GM18508 (cell line): ENCODE data around the gene ANKRD16.
A peak's percentile ranks its signal among the peaks of the same experiment; 100 is the strongest.
"Not testable (repeated sequence)": the region's sequence is repeated elsewhere in the genome, so short reads cannot be mapped to it uniquely, and the experiment has no call there.

Source experiments
- ATAC-seq: cut with Tn5 transposase; IDR thresholded peaks from one replicate; pipeline ENCODE4 v1.9.1; 2021; ENCODE audit warnings: moderate number of reproducible peaks; ENCODE audit not compliant: insufficient read depth, unreplicated experiment

Gene ANKRD16

DNA sequence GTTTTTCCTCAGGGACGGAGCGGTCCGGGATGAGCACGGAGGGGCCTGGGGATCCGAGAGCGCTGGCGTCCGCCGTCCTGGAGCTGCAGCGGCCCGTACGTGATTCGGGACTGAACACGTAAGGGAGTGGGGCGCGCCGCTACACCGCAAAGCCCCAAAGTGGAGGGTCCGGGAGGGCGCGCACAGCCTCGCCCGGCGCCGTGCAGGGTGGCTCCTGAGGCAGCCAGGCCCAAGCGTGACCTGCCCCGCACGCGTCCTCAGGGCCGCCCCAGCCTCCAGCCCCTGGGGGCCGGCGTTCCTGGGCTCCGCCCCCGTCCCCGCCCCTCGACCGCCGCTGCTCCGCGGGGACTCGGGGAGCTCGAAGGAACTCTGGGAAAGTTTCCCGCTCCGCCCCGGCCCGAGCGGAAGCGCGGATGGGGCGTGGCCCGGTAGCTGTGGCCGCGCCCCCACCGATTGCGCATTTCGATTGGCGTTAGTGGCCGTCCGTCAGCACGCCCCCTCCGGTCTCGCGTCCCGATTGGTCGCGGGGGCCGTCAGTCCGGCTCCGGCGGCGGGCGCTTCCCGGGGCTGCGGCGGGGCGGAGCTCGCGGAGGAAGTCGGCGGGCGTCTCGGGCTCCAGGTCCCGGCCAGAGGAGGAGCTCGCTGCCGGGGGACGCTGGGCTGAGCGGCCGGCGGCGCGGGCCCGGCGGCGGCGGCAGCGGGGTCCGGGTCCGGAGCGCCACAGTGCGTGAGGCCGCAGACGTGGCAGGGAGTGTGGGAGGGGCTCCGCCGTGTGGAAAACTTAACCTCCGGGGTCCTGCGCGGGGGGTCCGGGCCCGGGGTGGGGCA lies at the start of gene ANKRD16, which contains the start of gene FBH1:
ANKRD16 (minus strand) TSS at position 270 of the 828 bp plus-strand sequence. CDS start 539 bp downstream, outside the sequence.
FBH1 (plus strand) TSS at position 620 of the 828 bp plus-strand sequence; CDS start at position 723, 103 bp downstream.
- peak; percentile 73 for ATAC-seq

DNA sequence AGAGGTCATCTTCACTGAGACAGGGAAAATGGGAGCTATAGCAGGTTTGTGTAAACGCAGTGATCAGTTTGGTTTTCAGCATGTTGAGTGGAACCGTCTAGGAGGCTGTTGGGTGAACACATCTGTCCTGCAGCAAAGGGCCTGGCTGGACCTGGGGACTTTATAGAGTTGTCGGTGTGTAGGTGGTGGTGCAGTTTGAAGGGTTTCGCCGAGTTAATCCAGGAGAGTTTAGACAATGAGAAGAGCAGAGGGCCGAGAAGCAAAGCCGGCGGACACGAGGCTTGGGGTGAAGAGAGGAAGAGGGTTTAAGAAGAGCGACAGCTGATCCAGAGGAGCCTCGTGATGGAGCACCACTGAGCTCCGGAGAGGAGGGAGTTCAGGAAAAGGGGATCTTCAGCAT lies 48.6 kb upstream of the ANKRD16 start:
- no peak for ATAC-seq

DNA sequence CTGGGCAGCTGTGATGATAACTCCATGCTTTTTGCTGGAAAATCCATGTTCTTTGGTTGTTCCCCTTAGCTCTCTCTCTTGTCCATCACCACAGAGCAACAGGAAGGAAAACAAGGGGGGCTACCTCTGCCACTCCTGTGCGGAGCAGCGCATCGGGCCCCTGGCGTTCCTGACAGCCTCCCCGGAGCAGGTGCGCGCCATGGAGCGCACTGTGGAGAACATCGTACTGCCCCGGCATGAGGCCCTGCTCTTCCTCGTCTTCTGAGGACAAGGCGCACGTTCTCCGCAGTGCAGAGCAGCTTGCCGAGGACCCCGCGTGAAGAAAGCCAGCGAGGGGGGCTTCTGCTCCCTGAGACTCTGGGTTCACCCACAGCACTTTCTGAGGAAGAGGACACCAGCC lies 47.3 kb upstream of the ANKRD16 start:
- ATAC-seq, result no peak

DNA sequence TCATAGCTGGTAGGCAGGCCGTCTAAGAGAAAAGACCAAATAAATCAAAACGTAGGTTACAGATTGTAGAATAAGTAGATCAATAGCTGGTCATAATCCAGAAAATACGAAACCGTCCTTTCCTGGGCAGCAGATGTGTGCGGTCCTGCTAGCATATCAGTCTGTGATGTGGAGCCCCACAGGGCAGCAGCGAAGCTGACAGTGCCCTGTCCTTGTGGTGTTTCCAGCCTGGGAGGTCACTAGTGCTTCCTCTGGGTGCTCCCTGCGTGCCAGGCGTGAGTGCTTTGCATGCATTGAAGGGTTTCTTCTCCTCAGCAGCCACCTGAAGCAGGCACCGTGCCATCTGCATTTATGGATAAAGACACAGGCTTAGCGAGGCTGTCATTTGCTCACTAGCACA lies 45.9 kb upstream of the ANKRD16 start:
- no peak for ATAC-seq

DNA sequence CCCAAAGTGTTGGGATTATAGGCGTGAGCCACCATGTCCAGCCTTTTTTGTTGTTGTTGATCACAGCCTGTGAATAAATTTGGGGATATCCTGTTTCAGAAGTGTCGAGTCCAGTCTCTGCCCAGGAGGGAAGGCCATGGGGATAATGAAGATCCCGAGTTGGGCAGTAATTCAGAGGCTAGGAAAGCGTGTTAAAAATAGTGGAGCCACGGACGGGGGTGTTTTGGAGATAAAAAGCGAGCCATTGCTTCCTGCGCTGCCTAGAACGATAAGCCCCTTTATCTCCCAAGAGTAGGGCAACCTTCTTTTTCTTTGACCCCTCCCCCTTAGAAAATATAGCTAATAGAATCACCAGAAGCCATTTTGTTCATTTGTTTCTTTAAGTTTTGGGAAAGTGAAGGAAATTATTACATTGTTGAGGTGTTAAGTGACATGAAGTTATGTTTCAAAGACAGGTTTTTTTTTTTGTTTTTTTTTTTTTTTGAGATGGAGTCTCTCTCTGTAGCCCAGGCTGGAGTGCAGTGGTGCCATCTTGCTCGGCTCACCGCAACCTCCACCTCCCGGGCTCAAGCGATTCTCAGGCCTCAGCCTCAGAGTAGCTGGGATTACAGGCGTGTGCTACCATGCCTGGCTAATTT lies 44.3 kb upstream of the ANKRD16 start:
- ATAC-seq, result no peak

DNA sequence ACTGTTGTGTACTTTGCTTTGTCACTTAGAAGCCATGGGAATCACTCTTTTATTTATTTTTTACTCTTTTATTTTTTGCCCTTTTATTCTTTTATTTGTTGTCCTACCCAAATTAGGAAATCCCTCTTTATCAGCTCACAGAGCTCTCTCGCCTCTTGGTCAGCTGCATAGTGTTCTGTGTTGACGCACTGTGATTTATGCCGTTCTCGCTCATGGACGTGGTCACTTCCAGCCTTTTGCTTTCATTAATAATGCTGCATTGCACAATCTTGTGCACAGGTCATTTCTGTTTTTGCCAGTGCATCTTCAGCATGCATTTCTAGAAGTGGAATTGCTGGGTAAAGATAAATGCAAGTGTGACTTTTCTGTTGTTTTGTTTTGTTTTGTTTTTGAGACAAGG lies 42.7 kb upstream of the ANKRD16 start:
- no peak for ATAC-seq

DNA sequence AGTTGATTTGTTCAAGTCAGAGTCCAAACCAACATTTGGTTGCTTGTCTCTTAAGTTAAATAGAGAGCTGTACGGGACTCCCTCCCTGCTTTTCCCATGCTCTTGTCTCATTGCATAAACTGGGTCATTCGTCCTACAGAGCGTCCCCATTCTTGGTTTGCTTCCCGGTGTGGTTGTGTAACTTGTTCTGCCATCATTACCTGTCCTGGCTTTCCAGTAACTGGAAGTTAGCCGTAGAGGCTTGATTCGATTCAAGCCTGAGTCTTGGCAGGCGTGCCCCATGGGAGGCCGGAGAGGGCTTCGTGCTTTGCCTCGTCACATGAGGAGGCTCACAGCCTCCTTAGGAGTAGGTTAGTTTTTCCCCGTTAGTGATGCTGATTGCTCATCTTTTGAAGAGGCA lies 40.6 kb upstream of the ANKRD16 start:
- ATAC-seq, result no peak

DNA sequence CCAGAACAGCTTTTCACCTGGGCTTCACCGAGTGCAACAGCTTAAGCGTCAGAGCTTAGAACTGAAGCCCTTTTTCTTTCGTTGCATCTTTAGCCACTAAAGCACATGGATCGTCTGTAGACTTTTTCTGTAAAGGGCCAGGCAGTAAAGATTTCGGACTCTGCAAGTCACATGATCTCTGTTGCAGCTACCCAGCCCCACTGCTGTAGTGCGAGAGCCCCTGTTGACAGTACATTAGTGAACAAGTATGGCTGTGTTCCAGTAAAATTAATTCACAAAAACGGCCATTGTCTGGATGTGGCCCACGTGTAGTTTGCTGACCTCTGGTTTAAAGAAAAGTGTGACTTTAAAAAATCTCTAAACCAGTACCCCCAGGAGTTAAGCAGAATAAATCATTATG lies 39.7 kb upstream of the ANKRD16 start:
- ATAC-seq, result no peak

DNA sequence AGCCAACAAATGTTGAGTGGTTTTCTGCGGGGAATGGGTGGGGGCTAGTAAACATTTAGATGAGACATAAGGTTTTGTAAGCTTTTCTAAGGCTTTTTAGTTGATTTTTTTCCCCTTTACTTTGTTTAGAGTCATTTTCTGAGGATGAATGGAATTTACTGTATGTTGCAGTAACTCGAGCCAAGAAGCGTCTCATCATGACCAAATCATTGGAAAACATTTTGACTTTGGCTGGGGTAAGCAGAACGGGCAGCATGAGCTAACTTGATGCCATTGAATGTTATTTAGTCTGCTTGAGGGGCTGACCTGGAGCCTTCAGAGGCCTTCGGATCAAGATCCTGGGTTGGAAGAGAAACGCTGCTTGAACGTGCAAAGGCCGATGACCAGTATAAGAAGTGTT lies 37.6 kb upstream of the ANKRD16 start:
- ATAC-seq, result no peak

DNA sequence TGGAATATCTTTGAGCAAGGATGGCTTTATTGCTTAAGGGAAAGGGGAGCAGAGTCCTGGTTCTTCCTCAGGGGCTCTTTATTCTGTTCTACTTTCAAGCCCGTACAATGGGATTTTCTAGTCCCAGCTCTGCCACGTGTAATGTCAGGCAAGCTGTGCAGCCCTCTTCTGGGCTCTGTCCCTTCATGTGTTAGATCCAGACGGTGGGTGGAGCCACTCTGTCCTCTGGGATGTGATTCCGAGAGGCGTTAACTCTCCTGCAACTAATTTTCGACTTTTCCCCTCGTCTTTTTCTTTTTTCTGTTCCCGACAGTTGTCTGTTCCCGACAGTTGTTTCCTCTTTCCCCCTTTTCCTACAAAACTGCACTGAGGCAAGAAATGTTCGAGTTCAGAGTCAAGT lies 35.2 kb upstream of the ANKRD16 start:
- ATAC-seq, result no peak

DNA sequence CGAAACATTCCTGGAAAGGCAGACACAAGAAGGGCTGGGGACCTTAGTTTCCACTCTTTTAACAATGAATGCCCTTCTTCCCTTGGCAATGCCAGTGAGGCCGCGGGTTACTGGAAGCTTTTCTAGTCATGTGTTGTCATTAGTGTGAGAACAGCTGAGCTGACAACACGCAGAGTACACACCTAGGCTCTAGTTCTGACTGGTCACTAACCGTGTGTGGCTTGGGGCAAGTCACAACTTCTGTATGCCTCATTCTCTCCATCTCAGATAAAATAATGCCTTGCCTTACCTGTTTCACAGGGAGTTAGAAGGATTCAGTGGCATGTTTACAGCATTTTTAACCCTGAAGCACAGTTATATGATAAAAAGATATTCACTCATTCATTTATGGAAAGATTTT lies 32.1 kb upstream of the ANKRD16 start:
- no peak for ATAC-seq

DNA sequence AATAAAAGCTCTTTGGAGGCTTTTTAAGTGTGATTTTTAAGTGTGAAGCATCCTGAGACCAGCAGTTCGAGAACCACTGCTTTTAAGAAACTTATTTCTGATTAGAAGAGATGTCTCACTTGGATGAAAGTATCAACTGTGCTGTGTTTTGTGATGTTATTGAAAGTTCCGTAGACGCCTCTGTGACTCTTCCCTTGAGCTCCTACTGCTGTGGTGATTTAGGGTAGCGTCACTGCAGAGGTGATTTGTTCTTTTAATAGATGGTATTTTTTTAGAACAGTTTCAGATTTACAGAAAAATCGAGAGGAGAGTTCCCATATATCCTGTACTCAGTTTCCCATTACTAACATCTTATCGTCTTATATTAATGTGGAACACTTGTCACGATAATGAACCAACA lies 29.9 kb upstream of the ANKRD16 start:
- ATAC-seq, result no peak

DNA sequence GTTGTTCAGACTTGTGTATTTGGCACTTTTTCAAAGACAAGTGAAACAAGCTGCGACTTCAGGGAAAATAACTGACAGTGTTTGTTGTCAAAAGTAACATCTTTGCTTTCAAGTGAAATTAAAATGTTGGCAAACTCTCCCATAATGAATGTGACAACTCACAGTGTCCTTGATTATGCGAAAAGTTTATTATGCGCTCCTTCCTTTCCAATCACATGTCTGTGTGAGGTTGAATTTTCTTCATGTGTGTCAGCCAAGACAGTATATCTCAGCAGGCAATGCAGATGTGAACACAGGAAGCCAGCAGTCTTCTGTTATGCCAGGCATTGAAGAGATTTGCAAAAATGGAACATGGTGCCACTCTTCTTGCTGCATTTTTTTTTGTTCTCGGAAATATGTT lies 29.1 kb upstream of the ANKRD16 start:
- ATAC-seq, result no peak

DNA sequence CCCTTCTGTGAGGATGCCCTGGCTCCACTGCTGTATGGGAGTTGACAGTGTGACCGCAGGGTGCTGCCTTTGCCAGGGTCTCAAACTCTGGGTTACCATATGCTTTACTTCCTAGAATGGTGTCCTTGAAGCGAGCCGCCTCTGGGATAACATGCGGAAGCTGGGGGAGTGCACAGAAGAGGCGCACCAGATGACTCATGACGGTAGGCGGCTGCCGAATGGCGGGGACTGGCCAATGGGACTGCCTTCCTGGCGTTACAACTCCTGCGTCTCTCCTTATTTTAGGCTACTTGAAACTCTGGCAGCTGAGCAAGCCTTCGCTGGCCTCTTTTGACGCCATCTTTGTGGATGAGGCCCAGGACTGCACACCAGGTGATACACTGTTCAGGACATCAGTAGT lies 27.6 kb upstream of the ANKRD16 start:
- ATAC-seq, result no peak

DNA sequence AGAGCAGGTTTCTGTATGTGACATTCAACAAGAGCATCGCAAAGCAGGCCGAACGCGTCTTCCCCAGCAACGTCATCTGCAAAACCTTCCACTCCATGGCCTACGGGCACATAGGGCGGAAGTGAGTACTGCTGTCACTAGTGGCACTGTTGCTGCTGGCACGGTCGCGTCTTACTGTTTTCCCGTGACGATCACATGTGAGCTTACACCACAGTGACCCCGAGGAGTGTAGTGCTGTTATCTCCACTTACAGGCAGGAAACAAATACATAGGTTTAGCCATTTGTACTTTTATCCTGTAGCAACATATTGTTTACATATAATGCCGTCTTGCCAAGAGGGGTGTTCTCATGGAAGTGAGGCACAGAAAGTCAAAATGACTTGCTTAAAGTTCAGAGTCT lies 25.8 kb upstream of the ANKRD16 start:
- no peak for ATAC-seq

DNA sequence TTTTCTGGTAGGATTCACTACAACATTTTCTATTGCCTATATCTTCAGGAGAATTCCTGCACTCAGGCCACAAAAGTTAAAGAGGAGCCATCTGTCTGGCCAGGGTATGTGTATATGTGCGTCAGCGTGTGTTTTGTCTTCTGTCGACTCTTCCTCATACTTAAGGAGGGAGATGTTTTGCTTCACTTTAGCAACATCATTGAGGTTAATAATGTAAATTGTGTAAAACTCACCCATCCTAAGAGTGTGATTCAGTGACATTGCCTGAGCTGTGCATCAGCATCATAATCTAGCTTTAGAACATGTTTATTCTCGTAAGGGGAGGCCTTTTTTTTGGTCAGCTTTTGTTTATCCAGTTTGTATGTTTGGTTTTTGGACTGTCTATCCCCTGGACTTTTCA lies 24.0 kb upstream of the ANKRD16 start:
- no peak for ATAC-seq

DNA sequence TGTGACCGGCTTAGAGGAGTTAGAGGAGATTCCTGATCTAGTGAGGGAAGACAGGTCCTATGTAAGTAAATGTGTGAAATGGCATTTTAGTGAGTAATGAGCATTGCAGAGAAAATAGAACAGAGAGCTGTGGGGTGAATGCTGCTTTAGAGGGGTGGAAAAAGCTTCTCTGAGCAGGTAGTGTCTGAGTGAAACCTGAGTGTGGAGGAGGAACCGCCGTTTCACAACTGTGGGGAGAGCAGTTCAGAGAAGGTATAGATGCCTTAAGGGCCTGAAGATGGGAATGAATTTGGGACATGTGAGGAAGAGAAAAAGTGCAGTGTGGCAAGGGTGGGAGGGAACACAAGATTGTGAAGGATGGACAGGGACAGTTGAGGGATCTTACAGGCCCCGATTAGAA lies 22.0 kb upstream of the ANKRD16 start:
- no peak for ATAC-seq

DNA sequence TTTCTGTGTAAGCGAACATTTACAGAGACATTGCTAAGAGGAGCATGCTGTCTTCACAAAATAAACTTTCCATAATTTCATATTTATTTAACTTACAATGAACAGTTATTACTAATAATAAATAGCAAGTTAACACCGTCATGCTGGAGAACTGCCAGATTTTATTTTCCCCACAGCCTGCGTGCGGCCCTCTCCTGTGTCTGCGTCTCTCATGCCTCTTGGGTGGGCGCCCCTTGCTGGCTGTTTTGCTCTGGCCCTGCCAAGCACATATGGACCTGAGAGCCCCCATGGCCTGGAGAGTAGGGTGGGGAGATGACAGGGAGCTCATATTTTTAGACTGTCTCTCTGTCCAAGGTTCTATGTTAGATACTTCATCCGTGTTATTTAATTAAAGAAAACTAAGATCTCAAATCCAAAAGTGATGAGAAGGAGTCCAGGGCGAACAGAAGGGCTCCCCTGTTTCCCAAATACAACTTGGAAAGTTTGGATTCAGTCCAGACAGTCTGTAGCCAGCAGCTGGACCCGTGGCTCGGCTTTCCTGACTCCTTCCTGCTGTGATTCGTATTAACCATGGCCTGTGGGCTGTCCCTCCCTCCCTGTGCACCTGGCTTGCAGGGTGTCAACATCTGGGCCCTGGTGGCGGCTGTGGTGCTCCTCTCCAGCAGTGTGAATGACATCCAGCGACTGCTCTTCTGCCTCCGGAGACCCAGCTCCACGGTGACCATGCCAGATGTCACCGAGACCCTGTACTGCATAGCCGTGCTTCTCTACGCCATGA lies 20.8 kb upstream of the ANKRD16 start:
- no peak for ATAC-seq

DNA sequence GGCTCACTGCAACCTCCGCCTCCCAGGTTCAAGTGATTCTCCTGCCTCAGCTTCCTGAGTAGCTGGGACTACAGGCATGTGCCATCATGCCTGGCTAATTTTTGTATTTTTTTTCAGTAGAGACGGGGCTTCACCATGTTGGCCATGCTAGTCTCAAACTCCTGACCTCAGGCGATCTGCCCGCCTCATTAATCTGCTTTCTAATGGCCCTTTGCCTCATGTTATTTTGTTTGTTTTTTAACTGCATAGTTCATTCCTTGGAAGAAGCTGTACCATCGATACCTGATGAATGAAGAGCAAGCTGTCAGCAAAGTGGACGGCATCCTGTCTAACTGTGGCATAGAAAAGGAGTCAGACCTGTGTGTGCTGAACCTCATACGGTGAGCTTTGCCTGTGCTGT lies 19.0 kb upstream of the ANKRD16 start:
- not testable (repeated sequence) for ATAC-seq

DNA sequence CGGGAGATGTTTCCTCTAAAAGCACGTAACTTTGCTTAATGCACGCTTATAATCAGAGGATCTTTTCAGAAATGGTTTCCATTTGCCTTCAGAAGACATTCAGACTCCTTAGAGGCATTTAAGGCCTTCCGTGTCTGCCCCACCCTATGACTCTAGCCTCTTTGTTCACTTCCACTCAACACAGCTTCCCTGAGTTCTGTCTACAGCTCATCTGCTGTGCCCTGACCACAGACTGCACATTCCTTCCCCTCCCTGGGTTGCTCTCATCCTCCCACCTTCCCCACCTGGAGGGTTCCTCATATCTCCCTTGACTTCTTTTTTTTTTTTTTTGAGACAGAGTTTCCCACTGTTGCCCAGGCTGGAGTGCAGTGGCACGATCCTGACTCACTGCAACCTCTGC lies 17.0 kb upstream of the ANKRD16 start:
- ATAC-seq, result no peak

DNA sequence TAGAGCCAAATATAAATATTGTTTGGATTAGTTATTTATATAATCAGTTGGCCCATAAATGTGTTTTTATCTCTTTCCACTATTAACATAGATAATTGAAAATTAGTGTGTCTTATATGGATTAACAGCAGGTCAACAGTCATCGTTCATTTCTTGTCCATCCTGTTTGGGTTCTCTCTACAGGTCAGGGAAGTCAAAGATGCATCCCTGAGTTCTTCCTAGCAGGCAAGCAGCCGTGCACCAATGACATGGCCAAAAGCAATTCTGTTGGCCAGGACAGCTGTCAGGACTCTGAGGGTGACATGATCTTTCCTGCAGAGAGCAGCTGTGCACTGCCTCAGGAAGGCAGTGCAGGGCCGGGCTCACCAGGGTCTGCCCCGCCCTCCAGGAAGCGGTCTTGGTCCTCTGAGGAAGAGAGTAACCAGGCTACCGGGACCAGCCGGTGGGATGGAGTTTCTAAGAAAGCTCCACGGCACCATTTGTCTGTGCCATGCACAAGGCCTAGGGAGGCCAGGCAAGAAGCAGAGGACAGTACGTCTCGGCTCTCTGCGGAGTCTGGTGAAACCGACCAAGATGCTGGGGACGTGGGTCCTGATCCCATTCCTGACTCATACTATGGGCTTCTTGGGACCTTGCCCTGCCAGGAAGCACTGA lies 16.3 kb upstream of the ANKRD16 start:
- no peak for ATAC-seq
